ENCODE results near the gene POLK.
A peak's percentile ranks its signal among the peaks of the same experiment; 100 is the strongest.
"Not testable (repeated sequence)": the region's sequence is repeated elsewhere in the genome, so short reads cannot be mapped to it uniquely, and the experiment has no call there.

POLK gene

GRCh38 chr5:75610201-75610600, 98.5 kb downstream of the POLK start:
- TF ChIP-seq SUZ12 (IDR thresholded peaks at IDR 0.05; ENCODE audit: extremely low read depth, insufficient read depth, insufficient read length) (no peak), ZNF274 (IDR thresholded peaks at IDR 0.05; ENCODE audit: low read depth, low read length) (no peak), YY1 (IDR thresholded peaks at IDR 0.05; ENCODE audit: insufficient read depth, insufficient read length) (no peak)
- Histone ChIP-seq H3K9ac (ENCODE audit: insufficient read length, low read depth) (no peak overlapping the region), H3K4me3 (ENCODE audit: insufficient read length, low read depth) (no peak overlapping the region), H3K27me3 (ENCODE audit: insufficient read depth, insufficient read length) (no peaks in the 10 kb centered on the region), H3K36me3 (ENCODE audit: insufficient read depth, insufficient read length, low read length) (no peaks in the 10 kb centered on the region), H3K9me3 (ENCODE audit: insufficient read depth, low read length) (no peaks in the 10 kb centered on the region), H3K4me1 (ENCODE audit: insufficient read depth, insufficient read length) (peaks cover 2% of the 10 kb centered on the region)
- DNase-seq (ENCODE audit: low read depth, low spot score) = no peak

- not testable (repeated sequence) for H3K27me3 ChIP-seq (ENCODE audit: insufficient read depth, insufficient read length); DNase-seq (ENCODE audit: low read depth, low spot score); H3K36me3 ChIP-seq (ENCODE audit: insufficient read depth, insufficient read length, low read length); H3K9me3 ChIP-seq (ENCODE audit: insufficient read depth, low read length); H3K4me1 ChIP-seq (ENCODE audit: insufficient read depth, insufficient read length)
- Histone ChIP-seq H3K4me3 (ENCODE audit: insufficient read length, low read depth) (peak overlapping the region; percentile 51), H3K9ac (ENCODE audit: insufficient read length, low read depth) (peak overlapping the region; percentile 83)
Measured at GRCh38 chr5:75610859-75611310, 99.2 kb downstream of the POLK start.

- no peak for DNase-seq (ENCODE audit: low read depth, low spot score)
- Histone ChIP-seq H3K9ac (ENCODE audit: insufficient read length, low read depth) (peak within 1 kb of the TSS; percentile 83), H3K4me1 (ENCODE audit: insufficient read depth, insufficient read length) (peaks cover 2% of the 10 kb centered on the region), H3K36me3 (ENCODE audit: insufficient read depth, insufficient read length, low read length) (no peaks in the 10 kb centered on the region), H3K27me3 (ENCODE audit: insufficient read depth, insufficient read length) (no peaks in the 10 kb centered on the region), H3K9me3 (ENCODE audit: insufficient read depth, low read length) (no peaks in the 10 kb centered on the region), H3K4me3 (ENCODE audit: insufficient read length, low read depth) (peak within 1 kb of the TSS; percentile 51)
- TF ChIP-seq ZNF274 (IDR thresholded peaks at IDR 0.05; ENCODE audit: low read depth, low read length) = no peak
- no peak for TF ChIP-seq SUZ12 (IDR thresholded peaks at IDR 0.05; ENCODE audit: extremely low read depth, insufficient read depth, insufficient read length)
Measured at GRCh38 chr5:75611311-75612225, 99.9 kb downstream of the POLK start, which contains the start of gene ANKDD1B. Gene ANKDD1B (plus strand): TSS chr5:75611453. CDS start chr5:75611635, 182 bp downstream.

DNA sequence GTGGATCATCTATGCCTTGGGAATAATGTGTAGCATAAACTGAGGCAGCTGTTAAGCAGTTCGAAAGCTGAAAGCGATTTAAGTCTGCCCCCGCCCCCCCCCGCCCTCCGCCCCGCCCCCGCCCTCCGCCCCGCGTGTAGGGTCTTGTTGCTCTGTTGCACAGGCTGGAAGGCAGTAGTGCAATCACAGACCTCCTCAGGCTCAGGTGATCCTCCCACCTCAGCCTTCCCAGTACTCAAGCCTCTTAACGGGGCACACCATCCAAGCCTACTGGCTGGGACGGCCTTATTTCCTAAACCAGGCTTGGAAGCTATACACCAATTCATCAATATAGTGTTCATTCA, 100.5 kb downstream of the POLK start:
- no peak overlapping the region for H3K9ac ChIP-seq (ENCODE audit: insufficient read length, low read depth)
- DNase-seq (ENCODE audit: low read depth, low spot score) = no peak
- H3K9me3 ChIP-seq (ENCODE audit: insufficient read depth, low read length) = no peaks in the 10 kb centered on the region
- peak overlapping the region; percentile 51 for H3K4me3 ChIP-seq (ENCODE audit: insufficient read length, low read depth)
- no peaks in the 10 kb centered on the region for H3K4me1 ChIP-seq (ENCODE audit: insufficient read depth, insufficient read length)
- H3K36me3 ChIP-seq (ENCODE audit: insufficient read depth, insufficient read length, low read length) = no peaks in the 10 kb centered on the region
- no peaks in the 10 kb centered on the region for H3K27me3 ChIP-seq (ENCODE audit: insufficient read depth, insufficient read length)
- TF ChIP-seq YY1 (IDR thresholded peaks at IDR 0.05; ENCODE audit: insufficient read depth, insufficient read length) = no peak
- no peak for TF ChIP-seq SUZ12 (IDR thresholded peaks at IDR 0.05; ENCODE audit: extremely low read depth, insufficient read depth, insufficient read length)
- no peak for TF ChIP-seq ZNF274 (IDR thresholded peaks at IDR 0.05; ENCODE audit: low read depth, low read length)

DNA sequence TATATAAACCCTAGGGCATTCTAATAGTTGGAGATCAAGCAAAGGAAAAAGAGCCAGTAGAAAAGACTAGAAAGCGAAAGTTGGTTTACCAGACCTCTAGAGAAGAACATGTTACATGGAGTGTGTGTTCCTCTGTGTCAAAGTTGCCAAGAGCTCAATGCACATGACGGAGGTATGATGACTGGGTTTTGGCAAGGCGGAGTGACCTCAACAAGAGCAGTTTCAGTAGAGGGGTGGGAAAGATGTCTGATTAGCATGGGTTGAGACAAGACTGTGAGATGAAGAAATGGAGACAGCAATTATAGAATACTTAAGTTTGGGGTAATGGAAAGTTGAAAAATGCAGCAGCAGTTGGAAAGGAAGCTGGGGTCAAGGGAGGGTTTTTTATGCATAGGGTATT, 101.2 kb downstream of the POLK start:
- Histone ChIP-seq H3K4me3 (ENCODE audit: insufficient read length, low read depth) (no peak overlapping the region), H3K36me3 (ENCODE audit: insufficient read depth, insufficient read length, low read length) (no peaks in the 10 kb centered on the region), H3K27me3 (ENCODE audit: insufficient read depth, insufficient read length) (no peaks in the 10 kb centered on the region), H3K4me1 (ENCODE audit: insufficient read depth, insufficient read length) (no peaks in the 10 kb centered on the region), H3K9me3 (ENCODE audit: insufficient read depth, low read length) (no peaks in the 10 kb centered on the region), H3K9ac (ENCODE audit: insufficient read length, low read depth) (no peak overlapping the region)
- TF ChIP-seq SUZ12 (IDR thresholded peaks at IDR 0.05; ENCODE audit: extremely low read depth, insufficient read depth, insufficient read length) = no peak
- TF ChIP-seq YY1 (IDR thresholded peaks at IDR 0.05; ENCODE audit: insufficient read depth, insufficient read length) = no peak
- TF ChIP-seq ZNF274 (IDR thresholded peaks at IDR 0.05; ENCODE audit: low read depth, low read length) = no peak
- no peak for DNase-seq (ENCODE audit: low read depth, low spot score)

DNA sequence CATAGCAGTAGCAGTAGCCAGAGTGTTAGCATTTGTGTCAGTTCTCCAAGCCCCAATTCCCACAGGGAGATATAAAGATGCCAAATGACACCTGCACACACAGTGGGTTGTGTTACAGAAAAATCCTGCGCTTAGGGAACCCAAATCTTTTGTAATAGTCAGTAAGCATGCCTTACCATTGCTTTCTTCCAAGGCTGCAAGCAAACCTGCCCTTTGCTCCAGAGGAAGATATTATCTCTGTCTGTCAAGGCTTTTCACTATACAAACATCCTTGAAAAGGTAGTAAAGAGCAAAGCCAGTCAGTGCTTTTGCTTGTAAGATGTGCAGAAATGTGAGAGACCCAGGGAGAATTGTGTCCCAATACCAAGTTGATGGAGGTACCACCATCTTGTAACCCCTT, 102.5 kb downstream of the POLK start:
- Histone ChIP-seq H3K9me3 (ENCODE audit: insufficient read depth, low read length) (no peaks in the 10 kb centered on the region), H3K4me3 (ENCODE audit: insufficient read length, low read depth) (no peak overlapping the region), H3K27me3 (ENCODE audit: insufficient read depth, insufficient read length) (no peaks in the 10 kb centered on the region), H3K9ac (ENCODE audit: insufficient read length, low read depth) (no peak overlapping the region), H3K36me3 (ENCODE audit: insufficient read depth, insufficient read length, low read length) (no peaks in the 10 kb centered on the region), H3K4me1 (ENCODE audit: insufficient read depth, insufficient read length) (no peaks in the 10 kb centered on the region)
- DNase-seq (ENCODE audit: low read depth, low spot score) = no peak
- TF ChIP-seq ZNF274 (IDR thresholded peaks at IDR 0.05; ENCODE audit: low read depth, low read length) (no peak), YY1 (IDR thresholded peaks at IDR 0.05; ENCODE audit: insufficient read depth, insufficient read length) (no peak), SUZ12 (IDR thresholded peaks at IDR 0.05; ENCODE audit: extremely low read depth, insufficient read depth, insufficient read length) (no peak)

DNA sequence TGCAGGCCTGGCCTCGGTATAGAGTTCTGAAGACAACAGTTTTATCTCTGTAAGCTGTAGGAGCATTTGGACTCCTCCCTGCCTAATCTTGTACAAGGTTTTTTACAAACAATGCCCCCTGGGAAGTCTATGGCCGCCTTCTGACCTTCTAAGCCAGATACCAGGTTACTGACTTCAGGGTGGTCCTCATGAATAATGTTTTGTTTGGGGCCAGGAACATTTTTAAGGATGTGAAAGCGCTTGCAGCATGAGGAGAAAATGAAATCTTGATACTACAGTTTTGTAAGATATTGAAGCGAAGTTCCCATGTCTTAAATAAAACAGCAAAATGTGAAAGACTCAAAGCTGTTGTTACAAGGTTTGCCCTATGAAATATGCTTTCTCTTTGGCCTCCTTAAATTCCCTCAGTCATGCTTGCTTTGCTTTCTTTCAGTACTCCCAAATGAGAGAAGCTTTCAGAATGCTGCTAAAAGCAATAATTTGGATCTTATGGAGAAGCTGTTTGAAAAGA, 104.7 kb downstream of the POLK start:
- Histone ChIP-seq H3K27me3 (ENCODE audit: insufficient read depth, insufficient read length) (no peaks in the 10 kb centered on the region), H3K36me3 (ENCODE audit: insufficient read depth, insufficient read length, low read length) (no peaks in the 10 kb centered on the region), H3K9me3 (ENCODE audit: insufficient read depth, low read length) (no peaks in the 10 kb centered on the region), H3K4me3 (ENCODE audit: insufficient read length, low read depth) (no peak overlapping the region), H3K4me1 (ENCODE audit: insufficient read depth, insufficient read length) (no peaks in the 10 kb centered on the region), H3K9ac (ENCODE audit: insufficient read length, low read depth) (no peak overlapping the region)
- TF ChIP-seq YY1 (IDR thresholded peaks at IDR 0.05; ENCODE audit: insufficient read depth, insufficient read length) (no peak), ZNF274 (IDR thresholded peaks at IDR 0.05; ENCODE audit: low read depth, low read length) (no peak), SUZ12 (IDR thresholded peaks at IDR 0.05; ENCODE audit: extremely low read depth, insufficient read depth, insufficient read length) (no peak)
- DNase-seq (ENCODE audit: low read depth, low spot score) = no peak

All from NT2/D1 (cell line).